Subcutaneous adipose tissue (tissue), 4 donors: ENCODE data around the gene MISFA. TPM values are rescaled to one million over a fixed set of nuclear protein-coding genes. Genes with fewer than 3 reads are reported as not detected.

Source experiments
- total RNA-seq, 4 donors: library from RNA; depleted of rRNA; stranded (reverse); fragments of >200 nt; gene quantifications; one replicate each; pipeline ENCODE4 v1.1.0, GENCODE V29; 2016
- TF ChIP-seq, protein P1 (sequence below): fragments of 450-650 bp; IDR thresholded peaks from one replicate; pipeline ENCODE4 v1.5.1; 2016; ENCODE audit warnings: low read depth, mild to moderate bottlenecking, control low read depth, antibody characterized with exemption, moderate library complexity

MISFA gene
- total RNA-seq, 4 donors from 2014 or later: 1.5 to 5.3 (median 3.1) TPM; not detected in 1

DNA sequence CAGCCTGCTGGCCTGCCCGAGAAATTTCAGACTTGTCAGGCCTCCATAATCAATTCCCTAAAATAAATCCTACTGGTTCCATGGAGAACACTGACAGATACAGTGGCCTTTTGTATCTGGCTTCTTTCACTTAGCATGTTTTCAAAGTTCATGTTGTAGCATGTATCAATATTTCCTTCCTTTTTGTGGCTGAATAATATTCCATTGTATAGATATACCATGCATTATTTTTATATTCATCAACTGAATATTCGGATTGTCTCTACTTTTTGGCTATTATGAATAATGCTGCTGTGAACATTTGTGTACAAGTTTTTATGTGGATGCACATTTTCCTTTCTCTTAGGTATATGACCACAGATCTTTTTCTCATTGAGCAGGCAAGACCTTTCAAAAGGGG is 24.1 kb downstream of the MISFA start:
- TF ChIP-seq, protein P1, sequence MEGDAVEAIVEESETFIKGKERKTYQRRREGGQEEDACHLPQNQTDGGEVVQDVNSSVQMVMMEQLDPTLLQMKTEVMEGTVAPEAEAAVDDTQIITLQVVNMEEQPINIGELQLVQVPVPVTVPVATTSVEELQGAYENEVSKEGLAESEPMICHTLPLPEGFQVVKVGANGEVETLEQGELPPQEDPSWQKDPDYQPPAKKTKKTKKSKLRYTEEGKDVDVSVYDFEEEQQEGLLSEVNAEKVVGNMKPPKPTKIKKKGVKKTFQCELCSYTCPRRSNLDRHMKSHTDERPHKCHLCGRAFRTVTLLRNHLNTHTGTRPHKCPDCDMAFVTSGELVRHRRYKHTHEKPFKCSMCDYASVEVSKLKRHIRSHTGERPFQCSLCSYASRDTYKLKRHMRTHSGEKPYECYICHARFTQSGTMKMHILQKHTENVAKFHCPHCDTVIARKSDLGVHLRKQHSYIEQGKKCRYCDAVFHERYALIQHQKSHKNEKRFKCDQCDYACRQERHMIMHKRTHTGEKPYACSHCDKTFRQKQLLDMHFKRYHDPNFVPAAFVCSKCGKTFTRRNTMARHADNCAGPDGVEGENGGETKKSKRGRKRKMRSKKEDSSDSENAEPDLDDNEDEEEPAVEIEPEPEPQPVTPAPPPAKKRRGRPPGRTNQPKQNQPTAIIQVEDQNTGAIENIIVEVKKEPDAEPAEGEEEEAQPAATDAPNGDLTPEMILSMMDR: no peak

DNA sequence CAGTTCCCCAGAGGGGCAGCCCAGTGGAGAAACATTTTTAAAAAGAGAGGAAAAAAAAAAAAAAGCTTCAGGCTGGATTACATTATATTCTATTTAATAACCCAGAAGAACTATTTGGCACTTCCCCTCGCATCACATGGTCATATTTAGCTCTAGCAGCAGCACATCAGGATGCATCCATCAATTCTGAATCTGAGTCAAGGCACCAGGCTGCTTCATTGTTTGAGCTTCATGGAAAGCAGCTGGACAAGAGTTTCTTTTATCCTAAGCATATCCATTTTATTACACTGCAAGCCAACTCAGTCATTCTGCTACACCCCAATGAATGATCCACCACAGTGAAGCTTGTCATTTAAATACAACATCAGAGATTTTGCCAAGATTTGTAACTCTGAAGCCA is 24.6 kb downstream of the MISFA start:
- TF ChIP-seq, protein P1: no peak

DNA sequence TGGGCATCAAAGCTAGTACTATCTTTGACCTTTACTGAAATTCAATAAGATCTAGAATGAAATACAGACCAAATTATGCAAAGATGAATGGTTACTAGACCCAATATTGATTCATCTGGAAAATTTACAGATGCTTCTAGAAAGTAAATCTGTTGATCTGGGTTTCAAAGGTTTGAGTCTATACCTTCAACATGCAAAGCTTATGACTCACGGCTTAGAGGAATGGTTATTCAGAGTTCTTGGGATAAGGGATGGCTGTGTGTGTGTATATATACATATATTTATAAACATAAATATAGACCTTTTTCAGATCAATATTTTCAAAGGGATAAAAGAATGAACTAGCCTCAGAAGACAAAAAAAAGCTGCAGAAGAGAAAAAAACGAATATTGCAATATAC is 33.3 kb downstream of the MISFA start:
- TF ChIP-seq, protein P1: no peak

DNA sequence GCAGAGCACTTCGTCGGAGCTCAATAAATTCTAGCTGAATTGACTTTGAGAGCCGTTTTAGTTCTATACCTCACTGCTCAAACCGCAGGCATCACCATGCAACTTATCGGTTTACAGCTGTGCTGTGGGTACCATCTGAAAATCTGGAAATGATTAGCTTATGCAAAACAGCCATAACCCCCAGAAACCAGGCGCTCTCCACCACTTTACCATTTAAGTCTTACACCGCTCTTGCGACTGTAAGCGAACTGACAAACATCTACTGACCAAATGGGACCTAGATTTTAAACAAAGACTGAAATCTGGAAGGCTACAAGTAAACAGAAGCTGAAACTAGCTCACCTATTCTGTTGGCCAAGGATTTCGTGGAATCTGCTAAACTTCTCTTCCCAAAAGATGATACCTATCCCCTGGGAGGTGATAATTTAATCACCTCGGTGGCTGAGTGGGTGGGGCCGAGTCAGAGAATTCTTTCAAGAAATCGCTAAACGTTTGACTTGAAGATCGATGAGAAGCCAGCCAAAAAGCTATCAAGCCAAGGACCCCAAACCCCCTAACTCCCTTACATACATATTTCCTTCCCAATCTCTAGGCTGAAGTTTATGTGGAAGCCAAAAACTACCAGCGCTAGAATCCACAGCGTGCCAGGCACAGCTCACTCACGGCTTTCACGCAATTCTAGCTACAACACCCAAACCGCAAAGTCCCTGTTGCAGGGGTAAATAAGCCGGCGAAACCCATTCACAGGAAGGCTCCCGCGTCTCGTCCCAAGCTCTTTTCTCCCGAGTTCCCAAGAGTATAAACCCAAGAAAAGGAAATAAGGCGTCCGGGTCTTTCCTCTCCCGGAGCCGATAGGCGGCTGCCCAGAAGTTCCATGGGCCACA is 33.9 kb downstream of the MISFA start:
- TF ChIP-seq, protein P1: no peak

DNA sequence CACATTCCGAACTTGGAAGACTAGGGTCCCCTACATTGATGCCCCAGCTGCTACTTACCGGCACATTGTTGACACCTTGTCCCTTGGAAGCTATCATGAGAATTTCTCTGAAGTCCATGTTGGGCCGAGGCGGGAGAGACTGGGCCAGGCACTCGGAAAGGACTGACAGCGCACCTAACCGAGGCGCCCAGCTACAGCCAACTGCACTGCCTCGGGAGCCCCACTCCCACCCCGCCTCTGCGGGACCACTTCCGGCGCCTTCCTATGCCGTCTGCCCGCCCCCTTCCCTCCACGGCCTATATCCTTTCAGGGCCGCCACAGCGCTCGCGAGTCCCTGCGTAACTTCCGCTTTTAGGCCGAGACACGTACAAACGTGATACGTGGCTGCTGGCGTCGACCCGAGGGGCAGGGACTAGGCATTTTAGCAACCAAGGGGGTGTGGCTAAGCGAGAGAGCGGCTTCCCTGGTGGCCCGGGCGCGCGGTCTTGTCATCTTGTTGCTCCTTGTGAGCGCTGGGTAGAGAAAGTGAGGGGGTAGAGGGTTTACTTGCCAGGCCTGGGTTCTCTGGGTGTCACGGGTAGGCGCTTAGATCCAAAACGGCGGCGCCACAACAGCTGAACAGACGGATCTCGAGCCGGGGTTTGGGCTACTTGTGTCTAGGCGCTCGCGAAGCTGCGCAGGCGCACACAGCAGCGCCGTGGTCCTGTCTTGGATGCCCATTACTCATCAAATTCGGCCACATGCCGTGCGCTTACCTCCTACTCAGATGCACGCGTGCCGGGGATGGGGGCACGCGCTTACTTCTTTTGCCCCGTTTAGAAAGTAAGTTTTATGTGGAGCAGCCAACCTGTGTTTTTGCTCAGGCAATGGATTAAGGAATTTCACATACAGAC is 34.8 kb downstream of the MISFA start, which contains the start of gene SPTY2D1:
Gene SPTY2D1, minus strand, starts transcription at position 203 of the 893 bp plus-strand sequence. Its CDS starts 85 bp downstream, at position 118.
- TF ChIP-seq, protein P1: no peak

DNA sequence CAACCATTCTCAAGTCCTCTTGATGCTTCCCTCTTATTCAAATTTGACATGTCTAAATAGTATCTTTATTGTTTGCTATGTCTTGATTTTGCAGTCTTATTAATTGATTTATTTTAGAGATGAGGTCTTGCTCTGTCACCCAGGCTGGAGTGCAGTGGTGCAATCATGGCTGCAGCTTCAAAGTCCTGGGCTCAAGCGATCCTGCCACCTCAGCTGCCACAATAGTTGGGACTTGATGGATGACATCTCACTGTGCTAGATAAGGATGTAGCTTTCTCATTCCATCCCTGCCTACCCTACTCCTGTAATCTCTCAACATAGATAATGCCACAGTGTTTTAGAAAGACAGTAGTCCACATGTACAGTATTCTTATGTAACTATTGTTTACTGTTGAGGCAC is 42.1 kb downstream of the MISFA start:
- TF ChIP-seq, protein P1: no peak

DNA sequence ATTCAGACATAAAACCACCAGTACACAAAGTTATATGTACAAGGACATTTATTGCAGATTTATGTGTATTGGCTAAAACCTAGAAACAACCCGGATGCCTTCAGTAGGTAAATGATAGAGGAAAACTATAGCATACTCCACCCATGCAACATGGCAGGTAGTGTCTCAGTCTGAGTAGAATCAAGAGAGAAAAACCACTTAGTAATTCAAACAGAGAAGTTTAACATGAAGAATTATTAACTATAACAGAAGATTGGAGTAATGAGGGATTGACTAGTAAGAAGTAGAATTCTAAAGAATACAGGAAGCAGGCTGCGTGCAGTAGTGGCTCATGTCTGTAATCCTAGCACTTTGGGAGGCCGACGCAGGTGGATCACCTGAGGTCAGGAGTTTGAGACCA is 50.8 kb downstream of the MISFA start:
- TF ChIP-seq, protein P1: no peak
